CD4-positive, CD25-positive, alpha-beta regulatory T cell (primary cell): ENCODE data around the gene SNX30. TPM values are rescaled to one million over a fixed set of nuclear protein-coding genes. Genes with fewer than 3 reads are reported as not detected.

Experiments used
- ATAC-seq, 2 donors: fragments of 150-1000 bp; cut with Tn5 transposase; one replicate each; pipeline ENCODE4 v1.10.0; 2021; ENCODE audit warnings: low read depth in 2 of 2, moderate number of reproducible peaks in 2 of 2, moderate library complexity in 1 of 2
- DNase-seq, 3 donors: peaks; one replicate each; pipeline versions ENCODE4 v3.0.0 to v3.0.0-alpha.2; 2012 to 2022; ENCODE audit warnings: mixed read lengths in 1 of 3
- H3K27ac ChIP-seq: one replicate; pipeline ENCODE4 v1.7.0; 2013; ENCODE audit warnings: mild to moderate bottlenecking, low read length; ENCODE audit not compliant: insufficient read depth, poor library complexity, severe bottlenecking
- H3K27me3 ChIP-seq: one replicate; pipeline ENCODE4 v1.7.0; 2013; ENCODE audit warnings: low read length; ENCODE audit not compliant: control insufficient read depth, insufficient read depth
- H3K36me3 ChIP-seq: one replicate; pipeline ENCODE4 v1.7.0; 2013; ENCODE audit warnings: mild to moderate bottlenecking, low read length, moderate library complexity; ENCODE audit not compliant: control insufficient read depth, insufficient read depth
- H3K4me1 ChIP-seq: 2 replicates; pipeline ENCODE4 v1.7.0; 2013; ENCODE audit warnings: mild to moderate bottlenecking, low read length; ENCODE audit not compliant: insufficient read depth, control insufficient read depth, poor library complexity, severe bottlenecking
- H3K4me3 ChIP-seq: one replicate; pipeline ENCODE4 v1.7.0; 2013; ENCODE audit warnings: low read depth, mild to moderate bottlenecking, low read length, moderate library complexity
- H3K9me3 ChIP-seq, 2 experiments: 1 replicate in 1 of 2; 2 replicates in 1 of 2; pipeline ENCODE4 v1.7.0; 2013; ENCODE audit warnings: low read length in 2 of 2, mild to moderate bottlenecking in 1 of 2, moderate library complexity in 1 of 2; ENCODE audit not compliant: control insufficient read depth in 2 of 2
- H3K27ac Mint-ChIP-seq, 3 donors: one replicate each; pipeline ENCODE4 v1.8.0; 2020 to 2022; ENCODE audit warnings: mild to moderate bottlenecking in 3 of 3, mixed read lengths in 3 of 3, moderate library complexity in 2 of 3
- H3K27me3 Mint-ChIP-seq: one replicate; pipeline ENCODE4 v1.8.0; 2022; ENCODE audit warnings: mild to moderate bottlenecking, mixed read lengths
- H3K36me3 Mint-ChIP-seq: one replicate; pipeline ENCODE4 v1.8.0; 2020; ENCODE audit warnings: mixed read lengths
- H3K4me1 Mint-ChIP-seq, 4 donors: one replicate each; pipeline ENCODE4 v1.8.0; 2020 to 2022; ENCODE audit warnings: mixed read lengths in 4 of 4, mild to moderate bottlenecking in 1 of 4
- H3K4me3 Mint-ChIP-seq, 4 donors: one replicate each; pipeline ENCODE4 v1.8.0; 2020 to 2022; ENCODE audit warnings: mild to moderate bottlenecking in 4 of 4, mixed read lengths in 4 of 4, moderate library complexity in 3 of 4
- H3K9me3 Mint-ChIP-seq, 7 donors: one replicate each; pipeline ENCODE4 v1.8.0; 2020 to 2022; ENCODE audit warnings: mixed read lengths in 7 of 7, mild to moderate bottlenecking in 3 of 7, moderate library complexity in 2 of 7
- polyA plus RNA-seq, 4 donors: library from polyadenylated mRNA; unstranded; fragments of 300-500 nt; fragmentation: Illumina TruSeq; gene quantifications; one replicate each; pipeline ENCODE4 v1.2.3, GENCODE V29; 2021
- total RNA-seq: library from RNA; stranded (reverse); gene quantifications from one replicate; pipeline ENCODE4 v1.2.3, GENCODE V29; 2022

Gene SNX30
- total and polyA plus RNA-seq, 5 donors from 2014 or later = 1.5 to 12.3 (median 2.0) TPM

GRCh38 chr9:112785986-112786385 lies 35.4 kb downstream of the SNX30 start:
- Mint-ChIP-seq H3K36me3 (no peaks in the 10 kb centered on the region), H3K27ac (peak overlapping the region in 1 of 3 donors; percentile 8), H3K9me3 (no peaks in the 10 kb centered on the region), H3K4me3 (no peak overlapping the region), H3K27me3 (no peaks in the 10 kb centered on the region), H3K4me1 (peaks cover 28 to 42% (median 32%) of the 10 kb centered on the region in 4 donors)
- Histone ChIP-seq H3K4me3 (no peak overlapping the region), H3K4me1 (no peaks in the 10 kb centered on the region), H3K27ac (no peak overlapping the region), H3K9me3 (no peaks in the 10 kb centered on the region), H3K36me3 (no peaks in the 10 kb centered on the region), H3K27me3 (no peaks in the 10 kb centered on the region)
- DNase-seq (no peak), ATAC-seq (no peak)

DNA sequence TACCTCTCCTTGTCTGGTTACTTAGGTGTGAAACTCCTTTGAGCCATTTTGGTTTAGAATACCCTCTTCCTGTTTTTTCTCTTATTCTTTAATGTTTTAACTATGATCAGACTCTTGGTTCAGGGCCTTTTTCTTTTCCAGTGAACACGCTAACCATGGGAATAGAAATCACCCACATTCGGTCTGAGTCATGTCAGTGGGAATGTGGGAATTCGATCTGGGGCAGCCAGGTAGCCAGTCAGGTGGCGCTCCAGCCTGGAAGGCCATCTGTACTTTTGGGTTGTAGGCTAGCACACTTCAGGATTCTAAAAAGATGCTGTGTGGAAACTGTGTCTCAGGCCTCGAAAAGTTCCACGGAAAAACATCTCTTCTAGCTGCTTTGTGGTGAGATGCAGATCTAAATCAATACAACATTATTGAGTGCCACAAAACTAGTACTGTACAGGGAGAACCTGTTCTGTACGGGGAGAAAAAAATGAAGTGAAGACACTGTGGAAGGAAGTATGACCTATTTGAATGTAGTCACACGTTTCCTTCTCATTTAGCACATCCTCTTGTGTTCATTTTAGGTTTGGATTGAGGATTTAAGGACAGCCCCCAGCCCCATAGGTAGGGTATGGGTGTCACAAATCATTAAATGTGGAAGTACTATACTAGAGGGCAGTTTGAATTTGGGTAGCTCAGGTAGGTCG lies 36.4 kb downstream of the SNX30 start:
- Mint-ChIP-seq H3K27ac (no peak overlapping the region), H3K4me1 (peaks cover 26 to 40% (median 31%) of the 10 kb centered on the region in 4 donors), H3K9me3 (no peaks in the 10 kb centered on the region), H3K4me3 (no peak overlapping the region), H3K36me3 (no peaks in the 10 kb centered on the region), H3K27me3 (no peaks in the 10 kb centered on the region)
- Histone ChIP-seq H3K27me3 (no peaks in the 10 kb centered on the region), H3K36me3 (no peaks in the 10 kb centered on the region), H3K27ac (no peak overlapping the region), H3K4me3 (no peak overlapping the region), H3K4me1 (no peaks in the 10 kb centered on the region), H3K9me3 (no peaks in the 10 kb centered on the region)
- ATAC-seq = no peak
- DNase-seq = no peak

- ATAC-seq = no peak
These were observed 37.4 kb downstream of the SNX30 start for GRCh38 chr9:112787978-112788377.

GRCh38 chr9:112789473-112789872 lies 38.9 kb downstream of the SNX30 start:
- no peak overlapping the region for H3K27ac ChIP-seq
- Mint-ChIP-seq H3K4me1 (peaks cover 22 to 27% (median 24%) of the 10 kb centered on the region in 4 donors), H3K36me3 (no peaks in the 10 kb centered on the region), H3K27me3 (no peaks in the 10 kb centered on the region), H3K9me3 (no peaks in the 10 kb centered on the region), H3K27ac (peak overlapping the region in 1 of 3 donors; percentile 15), H3K4me3 (no peak overlapping the region)
- no peaks in the 10 kb centered on the region for H3K36me3 ChIP-seq
- H3K4me3 ChIP-seq = no peak overlapping the region
- no peak for ATAC-seq
- H3K9me3 ChIP-seq = no peaks in the 10 kb centered on the region
- H3K4me1 ChIP-seq = no peaks in the 10 kb centered on the region
- no peak for DNase-seq
- H3K27me3 ChIP-seq = no peaks in the 10 kb centered on the region

More at GRCh38 chr9:112787978-112788377, 37.4 kb downstream of the SNX30 start:
- no peaks in the 10 kb centered on the region for H3K9me3 Mint-ChIP-seq
- Histone ChIP-seq H3K4me1 (no peaks in the 10 kb centered on the region), H3K9me3 (no peaks in the 10 kb centered on the region), H3K36me3 (no peaks in the 10 kb centered on the region), H3K27ac (no peak overlapping the region), H3K27me3 (no peaks in the 10 kb centered on the region), H3K4me3 (no peak overlapping the region)
- H3K27ac Mint-ChIP-seq = peak overlapping the region in 2 of 3 donors; percentile 6 to 13
- H3K4me1 Mint-ChIP-seq = peaks cover 21 to 35% (median 25%) of the 10 kb centered on the region in 4 donors
- H3K36me3 Mint-ChIP-seq = no peaks in the 10 kb centered on the region
- H3K4me3 Mint-ChIP-seq = no peak overlapping the region
- DNase-seq = no peak
- H3K27me3 Mint-ChIP-seq = no peaks in the 10 kb centered on the region

- H3K9me3 Mint-ChIP-seq = no peaks in the 10 kb centered on the region
- no peaks in the 10 kb centered on the region for H3K27me3 Mint-ChIP-seq
- peak overlapping the region in 1 of 3 donors; percentile 15 for H3K27ac Mint-ChIP-seq
- Histone ChIP-seq H3K9me3 (no peaks in the 10 kb centered on the region), H3K27ac (no peak overlapping the region), H3K27me3 (no peaks in the 10 kb centered on the region), H3K4me3 (no peak overlapping the region), H3K4me1 (no peaks in the 10 kb centered on the region), H3K36me3 (no peaks in the 10 kb centered on the region)
- DNase-seq (no peak), ATAC-seq (no peak)
- H3K36me3 Mint-ChIP-seq = no peaks in the 10 kb centered on the region
- no peak overlapping the region for H3K4me3 Mint-ChIP-seq
- H3K4me1 Mint-ChIP-seq = peaks cover 20 to 27% (median 23%) of the 10 kb centered on the region in 4 donors
These were observed 39.6 kb downstream of the SNX30 start for GRCh38 chr9:112789891-112790774.

DNA sequence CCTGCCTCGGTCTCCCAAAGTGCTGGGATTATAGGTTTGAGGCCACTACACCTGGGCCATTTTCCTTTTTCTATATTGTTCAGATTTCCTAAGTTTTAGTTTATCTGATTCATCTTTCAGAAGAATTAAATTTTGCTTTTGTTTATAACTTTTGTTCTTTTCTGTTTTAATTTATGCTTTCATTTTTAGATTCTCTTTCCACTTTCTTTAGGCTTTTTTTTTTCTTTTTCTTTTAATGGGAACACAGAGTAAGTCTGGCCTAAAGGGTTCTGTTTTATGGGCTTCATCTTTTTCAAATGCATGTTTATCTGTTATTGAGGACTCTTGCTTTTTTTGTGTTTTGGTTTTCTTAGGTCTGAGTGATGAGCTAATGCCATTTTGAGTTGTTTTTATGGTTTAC lies 42.1 kb downstream of the SNX30 start:
- no peaks in the 10 kb centered on the region for H3K27me3 ChIP-seq
- H3K9me3 Mint-ChIP-seq = peaks cover 0 to 1% (median 0%) of the 10 kb centered on the region in 7 donors
- H3K4me3 Mint-ChIP-seq = no peak overlapping the region
- no peak overlapping the region for H3K27ac Mint-ChIP-seq
- DNase-seq (no peak), ATAC-seq (no peak)
- no peaks in the 10 kb centered on the region for H3K36me3 ChIP-seq
- H3K27ac ChIP-seq = no peak overlapping the region
- H3K4me3 ChIP-seq = no peak overlapping the region
- peaks cover 6 to 18% (median 16%) of the 10 kb centered on the region in 4 donors for H3K4me1 Mint-ChIP-seq
- no peaks in the 10 kb centered on the region for H3K9me3 ChIP-seq
- H3K4me1 ChIP-seq = no peaks in the 10 kb centered on the region
- H3K27me3 Mint-ChIP-seq = no peaks in the 10 kb centered on the region
- no peaks in the 10 kb centered on the region for H3K36me3 Mint-ChIP-seq

DNA sequence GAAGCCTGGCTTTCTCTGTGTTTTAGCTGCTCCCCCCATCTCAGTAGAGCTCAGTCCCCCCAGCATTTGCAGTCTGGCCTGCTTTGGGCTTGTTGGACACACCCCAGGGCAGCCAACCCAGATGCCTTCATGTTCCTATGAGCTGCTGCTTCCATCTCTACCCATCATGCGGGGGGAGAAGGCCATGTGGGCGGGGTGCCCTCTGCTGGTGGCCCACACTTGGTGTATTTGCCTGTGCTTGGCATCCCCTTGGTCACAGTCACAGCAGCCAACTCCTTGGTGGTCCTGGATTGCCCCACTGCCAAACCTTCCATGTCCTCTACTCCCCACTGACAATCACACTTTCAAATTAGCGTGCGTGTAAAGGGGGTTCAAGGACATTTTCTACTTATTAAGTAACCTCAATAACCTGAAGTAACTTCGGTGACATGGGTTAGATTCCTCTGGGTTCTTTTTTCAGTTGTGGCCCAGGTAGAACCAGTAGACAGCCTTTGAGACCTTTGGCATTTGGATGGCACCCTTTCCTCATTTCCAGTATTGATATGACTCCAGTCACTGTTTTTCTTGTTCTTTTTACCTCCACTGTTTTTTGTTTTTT lies 42.8 kb downstream of the SNX30 start:
- no peaks in the 10 kb centered on the region for H3K36me3 Mint-ChIP-seq
- no peak overlapping the region for H3K27ac Mint-ChIP-seq
- Histone ChIP-seq H3K9me3 (no peaks in the 10 kb centered on the region), H3K27ac (no peak overlapping the region), H3K4me1 (no peaks in the 10 kb centered on the region), H3K27me3 (no peaks in the 10 kb centered on the region), H3K4me3 (no peak overlapping the region), H3K36me3 (no peaks in the 10 kb centered on the region)
- H3K4me3 Mint-ChIP-seq = no peak overlapping the region
- peaks cover 0 to 1% (median 0%) of the 10 kb centered on the region in 7 donors for H3K9me3 Mint-ChIP-seq
- DNase-seq = peak; percentile 47 to 83 (median 73)
- H3K27me3 Mint-ChIP-seq = no peaks in the 10 kb centered on the region
- peak; percentile 81 to 89 for ATAC-seq
- peaks cover 6 to 18% (median 16%) of the 10 kb centered on the region in 4 donors for H3K4me1 Mint-ChIP-seq
